GM19193 (cell line): Measurements from ENCODE around the gene FOXP1.

Source experiments
- POLR2A ChIP-seq: IDR thresholded peaks from 4 replicates; pipeline ENCODE4 v1.6.1; 2011; ENCODE audit not compliant: insufficient read depth, insufficient read length; ENCODE audit errors: extremely low read depth

Gene FOXP1

GRCh38 chr3:71102111-71102983 is 481.2 kb downstream of the FOXP1 start:
- TF ChIP-seq POLR2A = no peak

GRCh38 chr3:71101626-71102025 is 481.9 kb downstream of the FOXP1 start:
- no peak for TF ChIP-seq POLR2A

- TF ChIP-seq POLR2A = no peak
These were observed 482.5 kb downstream of the FOXP1 start for GRCh38 chr3:71101014-71101413.

DNA sequence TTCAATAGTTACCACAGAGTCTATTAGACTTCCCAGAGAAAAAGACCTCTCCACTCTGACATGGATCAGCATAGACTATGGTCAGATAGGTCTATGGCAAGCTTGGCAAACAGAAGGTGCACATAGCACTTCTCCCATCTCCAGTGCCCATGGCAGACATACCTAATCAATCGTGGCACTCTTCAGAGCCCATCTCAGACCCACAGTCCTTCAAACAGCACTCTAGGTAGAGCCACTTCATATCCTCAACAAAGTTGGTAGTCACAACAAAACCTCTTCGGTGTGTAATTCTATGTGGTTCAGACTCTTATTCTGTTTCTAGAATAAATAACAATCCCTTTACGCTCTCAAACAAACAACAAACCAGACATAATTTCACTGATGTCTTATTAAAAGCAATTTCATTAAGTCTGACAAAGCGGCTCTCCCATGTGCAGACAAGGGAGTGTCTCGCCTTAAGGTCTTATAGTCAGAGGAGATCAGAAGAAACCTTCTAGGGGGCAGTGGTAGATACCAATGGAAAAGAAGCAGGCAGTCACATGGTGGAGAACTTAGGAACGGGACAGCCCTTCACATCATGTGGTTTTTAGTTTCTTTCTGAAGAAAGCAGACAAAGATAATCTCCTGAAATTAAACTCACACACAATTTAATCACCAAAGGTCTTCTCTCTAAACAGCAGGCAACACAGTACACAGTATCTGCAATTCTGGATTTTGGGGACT is 483.4 kb downstream of the FOXP1 start:
- no peak for TF ChIP-seq POLR2A

DNA sequence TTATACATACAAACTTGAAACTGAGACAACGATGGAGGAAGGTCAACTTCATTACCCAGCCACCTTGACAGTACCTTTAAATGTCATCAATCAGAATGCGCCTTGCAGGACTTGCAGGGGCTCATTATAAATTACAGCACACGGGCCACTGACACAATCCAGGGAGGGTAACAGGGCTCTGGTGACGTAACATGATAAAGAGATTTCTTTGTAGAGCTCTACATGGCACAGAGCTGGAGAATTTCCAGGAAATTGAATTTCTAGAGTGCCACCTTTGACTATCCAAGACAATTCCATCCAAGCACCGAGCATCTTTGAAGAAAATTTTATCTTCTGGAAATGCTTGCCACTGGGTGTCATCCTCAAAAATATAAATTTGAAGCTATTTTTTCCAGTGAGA is 486.0 kb downstream of the FOXP1 start:
- no peak for TF ChIP-seq POLR2A

DNA sequence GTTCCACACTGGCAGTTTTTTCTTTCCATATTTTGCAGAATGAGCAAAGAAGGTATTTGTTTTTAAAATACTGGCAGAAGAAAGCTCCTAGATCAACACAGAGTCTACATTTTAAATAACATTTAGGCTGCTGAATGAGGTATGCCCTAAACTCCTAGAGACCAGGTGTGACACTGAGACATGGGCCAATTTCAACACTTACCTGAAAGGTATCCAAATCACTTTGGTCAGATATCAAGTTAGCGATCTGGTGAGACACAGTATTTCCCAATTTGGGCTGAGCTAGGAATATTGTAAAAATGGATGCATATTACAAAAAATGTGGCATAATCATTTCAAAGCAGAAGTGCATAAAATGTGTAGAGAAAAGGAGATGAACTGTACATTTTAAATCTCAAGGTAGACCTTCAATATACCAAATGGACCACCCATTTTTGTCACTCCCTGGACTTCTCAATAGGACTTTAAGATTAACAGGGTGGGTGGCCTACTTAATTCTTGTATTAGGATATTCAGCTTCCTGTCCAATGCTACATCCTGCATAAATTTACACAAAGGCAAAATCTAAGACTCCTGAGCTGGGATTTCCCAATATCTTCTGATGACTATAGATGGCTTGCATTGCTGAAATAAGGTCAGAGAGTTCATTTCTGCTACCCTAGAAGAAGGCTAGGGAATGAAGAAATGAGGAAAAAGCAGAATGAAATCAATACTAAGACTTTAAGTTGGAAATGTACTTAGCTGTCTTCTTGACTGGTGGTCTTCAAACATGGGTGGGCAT is 487.8 kb downstream of the FOXP1 start:
- no peak for TF ChIP-seq POLR2A

- TF ChIP-seq POLR2A = no peak
These were observed 488.8 kb downstream of the FOXP1 start for GRCh38 chr3:71094658-71095209.

GRCh38 chr3:71092665-71093064 is 490.9 kb downstream of the FOXP1 start:
- no peak for TF ChIP-seq POLR2A

- TF ChIP-seq POLR2A = no peak
These were observed 493.3 kb downstream of the FOXP1 start for GRCh38 chr3:71090207-71090606.

DNA sequence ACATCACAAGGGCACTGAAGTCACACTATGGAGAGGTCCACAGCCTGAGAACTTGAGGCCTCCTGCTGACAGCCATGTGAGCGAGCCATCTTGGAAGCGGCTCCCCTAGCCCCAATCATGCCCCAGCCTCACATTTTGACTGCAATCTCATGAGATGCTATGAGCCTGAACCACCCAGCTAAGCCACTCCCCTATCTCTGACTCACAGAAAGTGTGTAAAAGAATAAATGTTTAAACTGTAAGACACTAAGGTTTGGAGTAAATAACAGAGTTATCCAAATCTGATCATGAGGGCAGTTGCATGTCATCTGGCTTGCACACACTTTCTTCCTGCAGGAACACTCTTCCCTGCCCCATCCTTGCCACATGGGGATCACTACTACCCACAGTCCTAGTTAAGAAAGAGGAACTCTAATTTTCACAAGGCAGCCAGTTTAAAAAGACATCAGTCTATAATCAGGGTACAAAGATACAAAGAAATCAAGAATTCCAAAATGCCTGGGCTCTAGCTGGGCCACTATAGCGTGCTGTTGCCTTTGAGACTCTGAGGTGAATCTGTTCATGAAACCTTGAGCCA is 494.2 kb downstream of the FOXP1 start:
- TF ChIP-seq POLR2A = no peak

- no peak for TF ChIP-seq POLR2A
These were observed 494.8 kb downstream of the FOXP1 start for GRCh38 chr3:71088742-71089141.

DNA sequence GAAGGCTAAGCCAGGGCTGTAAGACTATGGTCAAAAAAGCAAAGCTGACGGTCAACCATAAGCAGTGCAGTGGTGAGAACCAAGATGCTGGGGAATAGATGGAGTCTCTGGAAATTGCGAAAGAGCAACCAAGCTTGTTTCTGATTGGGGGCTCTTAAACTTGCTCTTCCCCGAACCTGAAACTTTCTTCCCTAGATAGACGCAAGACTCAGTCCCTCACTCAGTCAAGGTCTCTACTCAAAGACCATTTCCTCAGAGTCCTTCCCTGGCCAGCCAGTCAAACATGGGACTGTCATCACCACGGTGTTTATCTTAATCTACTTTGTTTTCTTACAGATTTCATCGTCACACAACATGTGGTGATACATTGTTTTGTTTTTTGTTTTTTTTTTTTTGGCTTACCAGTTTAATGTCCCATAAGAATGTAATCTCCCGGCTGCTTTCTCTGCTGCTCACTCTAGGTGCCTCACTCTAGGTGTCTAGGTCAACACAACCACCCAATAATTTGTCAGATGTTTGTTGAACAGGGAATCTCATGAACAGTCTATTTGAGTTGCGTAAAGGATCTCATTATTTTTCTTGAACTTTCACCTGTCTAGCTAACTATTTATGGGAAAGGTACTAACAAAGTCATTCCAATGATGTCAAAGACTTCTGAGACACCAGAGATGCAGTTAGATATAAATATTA is 495.4 kb downstream of the FOXP1 start:
- TF ChIP-seq POLR2A = no peak

DNA sequence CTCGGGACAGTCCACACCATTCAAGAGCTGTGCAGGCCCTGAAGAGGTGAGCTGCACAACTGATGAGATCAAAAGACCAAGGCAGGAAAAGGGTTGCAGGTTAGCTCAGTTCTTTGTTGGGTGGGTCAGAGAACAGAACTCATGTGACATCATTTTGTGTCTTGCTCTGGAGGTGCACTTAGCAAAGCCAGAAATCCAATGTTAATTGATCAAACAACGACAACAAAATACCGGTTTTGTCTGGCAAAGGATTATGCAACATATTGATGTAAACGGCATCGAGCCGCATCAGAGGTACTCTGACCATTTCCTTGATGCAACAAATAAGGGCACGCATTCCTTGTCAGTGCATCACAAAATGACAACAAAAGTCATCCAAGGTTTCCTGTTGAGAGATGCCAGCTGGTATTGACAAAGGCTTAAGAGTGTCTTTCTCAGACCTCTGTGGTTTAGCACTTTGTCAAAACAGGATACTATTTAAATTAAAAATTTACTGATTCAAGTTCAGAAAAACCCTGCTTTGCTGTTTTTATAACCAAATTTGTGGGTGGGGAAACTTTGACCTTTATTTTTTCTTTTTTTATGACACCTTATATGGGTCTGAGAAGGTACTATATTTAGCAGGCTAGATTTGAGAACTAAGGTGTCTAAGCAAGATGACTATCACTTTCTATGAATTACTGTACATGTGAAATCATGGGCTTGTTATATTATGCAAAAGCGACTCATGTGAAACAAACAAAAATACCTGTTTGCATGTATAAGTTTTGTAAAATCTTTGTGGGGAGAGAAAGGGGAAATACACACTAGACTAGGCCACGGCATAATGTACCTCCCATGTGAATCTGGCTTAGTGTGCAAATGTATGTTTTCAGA is 496.1 kb downstream of the FOXP1 start:
- TF ChIP-seq POLR2A = no peak

- TF ChIP-seq POLR2A = no peak
These were observed 496.8 kb downstream of the FOXP1 start for GRCh38 chr3:71086777-71087142.

DNA sequence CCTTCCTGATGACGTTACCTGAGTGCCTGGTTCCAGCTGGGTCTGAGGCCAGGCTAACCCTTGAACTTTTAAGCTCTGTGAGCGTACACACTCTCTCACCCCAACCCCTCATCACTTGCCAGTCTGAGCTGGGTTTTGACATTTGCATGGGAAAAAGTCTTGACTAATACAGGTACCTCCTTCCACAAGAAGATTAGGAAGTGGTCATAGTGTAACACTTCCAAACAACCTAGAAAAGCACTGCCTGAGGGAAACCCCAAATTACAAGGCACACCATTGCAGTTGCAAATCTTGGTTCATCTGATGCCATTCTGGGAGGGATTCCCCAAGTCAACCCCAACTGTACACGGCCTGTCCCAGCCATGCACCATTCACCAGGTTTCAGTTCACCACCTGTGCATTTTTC is 499.8 kb downstream of the FOXP1 start:
- no peak for TF ChIP-seq POLR2A
